Uterus (tissue), 4 donors: ENCODE data around the gene NPIPA5. TPM values are rescaled to one million over a fixed set of nuclear protein-coding genes. Genes with fewer than 3 reads are reported as not detected.
"Not testable (repeated sequence)": the region's sequence is repeated elsewhere in the genome, so short reads cannot be mapped to it uniquely, and the experiment has no call there.

Experiments used
- DNase-seq, 2 donors: peaks; one replicate each; pipeline ENCODE4 v3.0.0-alpha.2; 2019 to 2020
- H3K27ac ChIP-seq, 2 donors: fragments of 200-600 bp; sonication (generic); 1 replicate in 1 of 2; 2 replicates in 1 of 2; pipeline ENCODE4 v1.5.1; 2016 to 2018
- H3K27me3 ChIP-seq, 2 donors: fragments of 200-600 bp; sonication (generic); one replicate each; pipeline ENCODE4 v1.5.1; 2018 to 2019; ENCODE audit warnings: control low read depth in 1 of 2
- H3K36me3 ChIP-seq, 2 donors: fragments of 200-600 bp; sonication (generic); one replicate each; pipeline ENCODE4 v1.5.1; 2019; ENCODE audit warnings: control low read depth in 1 of 2
- H3K4me1 ChIP-seq, 2 donors: fragments of 200-600 bp; sonication (generic); one replicate each; pipeline ENCODE4 v1.5.1; 2018 to 2019; ENCODE audit warnings: control low read depth in 1 of 2
- H3K4me3 ChIP-seq, 2 donors: fragments of 200-600 bp; sonication (generic); 1 replicate in 1 of 2; 2 replicates in 1 of 2; pipeline ENCODE4 v1.5.1; 2018 to 2019; ENCODE audit warnings: mild to moderate bottlenecking in 1 of 2
- H3K9me3 ChIP-seq, 2 donors: fragments of 200-600 bp; sonication (generic); one replicate each; pipeline ENCODE4 v1.5.1; 2019; ENCODE audit warnings: control low read depth in 1 of 2
- CTCF ChIP-seq, 4 experiments: fragments of 200-600 bp in 2 of 4; fragments of 450-650 bp in 2 of 4; sonication (generic) in 2 of 4; IDR thresholded peaks; one replicate each; pipeline ENCODE4 v1.5.1; 2016 to 2019; ENCODE audit warnings: antibody characterized with exemption in 4 of 4, mild to moderate bottlenecking in 2 of 4, moderate library complexity in 1 of 4
- POLR2A ChIP-seq, 2 donors: fragments of 450-650 bp; IDR thresholded peaks; one replicate each; pipeline ENCODE4 v1.6.1; 2016; ENCODE audit warnings: antibody characterized with exemption in 2 of 2, mild to moderate bottlenecking in 1 of 2, moderate library complexity in 1 of 2
- intact Hi-C: fragments of 100-400 bp; cut with DNase I; formaldehyde crosslinking; loops from one replicate; pipeline ENCODE4 v1.15.1; 2023; ENCODE audit warnings: low total_unique reads
- total RNA-seq, 4 donors: library from RNA; depleted of rRNA in 3 of 4; stranded (reverse); fragments of >200 nt in 3 of 4; gene quantifications; one replicate each; pipeline versions ENCODE4 v1.1.0 to v1.2.4, GENCODE V29; 2014 to 2023
- donor health status: DM: yes; HTN: yes; CAD: no.

Gene NPIPA5
- total RNA-seq, 4 donors from 2014 or later: 0.59 to 30.9 (median 4.4) TPM; not detected in 1

GRCh38 chr16:15403392-15403995 is 25.4 kb upstream of the NPIPA5 start:
- Histone ChIP-seq H3K4me1 (no peaks in the 10 kb centered on the region), H3K27ac (no peak overlapping the region), H3K27me3 (no peaks in the 10 kb centered on the region), H3K4me3 (no peak overlapping the region), H3K9me3 (no peaks in the 10 kb centered on the region), H3K36me3 (no peaks in the 10 kb centered on the region)
- intact Hi-C loops: no loop called here
- no peak for DNase-seq
- TF ChIP-seq CTCF (IDR thresholded peaks at IDR 0.05): no peak
- no peak for TF ChIP-seq POLR2A (IDR thresholded peaks at IDR 0.05)

GRCh38 chr16:15401972-15402371 is 23.9 kb upstream of the NPIPA5 start:
- Histone ChIP-seq H3K4me1 (no peaks in the 10 kb centered on the region), H3K4me3 (no peak overlapping the region), H3K36me3 (no peaks in the 10 kb centered on the region), H3K27me3 (no peaks in the 10 kb centered on the region), H3K27ac (no peak overlapping the region), H3K9me3 (no peaks in the 10 kb centered on the region)
- TF ChIP-seq POLR2A (IDR thresholded peaks at IDR 0.05) (no peak), CTCF (IDR thresholded peaks at IDR 0.05) (no peak)
- no peak for DNase-seq
- intact Hi-C loops: no loop called here

- H3K27me3 ChIP-seq, DNase-seq, H3K9me3 ChIP-seq, intact Hi-C loops, H3K4me3 ChIP-seq, H3K27ac ChIP-seq, H3K36me3 ChIP-seq, H3K4me1 ChIP-seq: not testable (repeated sequence)
Measured at GRCh38 chr16:15400314-15400713, 22.2 kb upstream of the NPIPA5 start.

DNA sequence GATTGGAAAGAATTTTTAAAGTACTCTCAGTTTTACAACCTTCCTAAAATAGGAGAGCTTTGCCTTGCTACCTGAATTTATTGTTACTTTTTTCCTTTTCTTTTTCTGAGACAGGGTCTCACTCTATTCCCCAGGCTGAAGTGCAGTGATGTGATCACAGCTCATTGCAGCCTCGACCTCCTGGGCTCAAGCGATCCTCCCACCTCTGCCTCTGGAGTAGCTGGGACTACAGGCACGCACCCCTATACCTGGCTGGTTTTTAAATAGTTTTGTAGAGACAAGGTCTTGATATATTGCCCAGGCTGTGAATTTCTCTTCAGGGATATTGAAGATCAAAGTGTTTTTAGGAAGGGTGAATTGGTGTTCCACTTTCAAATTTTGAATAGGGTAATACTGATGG is 21.2 kb upstream of the NPIPA5 start:
- intact Hi-C loops: no loop called here
- no peak overlapping the region for H3K4me3 ChIP-seq
- no peaks in the 10 kb centered on the region for H3K36me3 ChIP-seq
- TF ChIP-seq POLR2A (IDR thresholded peaks at IDR 0.05) (no peak), CTCF (IDR thresholded peaks at IDR 0.05) (no peak)
- DNase-seq: no peak
- no peak overlapping the region for H3K27ac ChIP-seq
- H3K27me3 ChIP-seq: no peaks in the 10 kb centered on the region
- H3K4me1 ChIP-seq: no peaks in the 10 kb centered on the region
- H3K9me3 ChIP-seq: no peaks in the 10 kb centered on the region

DNA sequence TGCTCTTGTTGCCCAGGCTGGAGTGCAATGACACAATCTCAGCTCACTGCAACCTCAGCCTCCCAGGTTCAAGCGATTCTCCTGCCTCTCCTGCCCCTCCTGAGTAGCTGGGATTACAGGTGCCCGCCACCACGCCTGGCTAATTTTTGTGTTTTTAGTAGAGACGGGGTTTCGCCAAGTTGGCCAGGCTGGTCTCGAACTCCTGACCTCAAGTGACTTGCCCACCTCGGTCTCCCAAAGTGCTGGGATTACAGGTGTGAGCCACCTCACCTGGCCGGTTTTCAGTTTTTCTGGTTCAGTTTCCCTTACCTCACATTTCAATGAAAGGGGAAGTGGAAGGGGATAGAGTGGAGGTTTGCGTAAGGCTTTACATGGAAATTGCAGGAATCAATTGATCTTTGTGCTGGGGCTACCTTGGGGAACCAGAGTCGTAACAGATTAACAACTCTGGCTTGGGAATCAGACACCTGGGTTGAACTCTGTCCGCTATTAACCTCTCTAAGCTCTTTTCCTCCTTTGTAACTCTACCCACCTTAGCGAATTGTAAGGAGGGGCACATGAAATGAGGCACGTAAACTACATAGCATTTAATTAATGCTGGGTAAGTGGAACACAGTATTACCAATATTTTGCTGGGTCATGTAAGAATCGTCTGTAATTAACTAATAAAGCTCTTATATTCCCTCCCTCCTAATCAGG is 20.7 kb upstream of the NPIPA5 start:
- no peak for TF ChIP-seq POLR2A (IDR thresholded peaks at IDR 0.05)
- TF ChIP-seq CTCF (IDR thresholded peaks at IDR 0.05): no peak
- no peak for DNase-seq
- Histone ChIP-seq H3K27me3 (no peaks in the 10 kb centered on the region), H3K36me3 (no peaks in the 10 kb centered on the region), H3K9me3 (no peaks in the 10 kb centered on the region), H3K27ac (no peak overlapping the region), H3K4me1 (no peaks in the 10 kb centered on the region), H3K4me3 (no peak overlapping the region)
- intact Hi-C loops: no loop called here
